Amygdala (tissue), 56 donors: ENCODE data around the gene ABCA4.
A peak's percentile ranks its signal among the peaks of the same experiment; 100 is the strongest.

ENCODE experiments used
- DNase-seq, 56 donors: peaks; one replicate each; lab custom pipeline; 2025; lab: John Stamatoyannopoulos, UW

ABCA4 gene

GRCh38 chr1:94032637-94033036 is 88.3 kb downstream of the ABCA4 start:
- DNase-seq, result no peak

GRCh38 chr1:94031591-94031990 is 89.4 kb downstream of the ABCA4 start:
- no peak for DNase-seq

- DNase-seq, result no peak
These were observed 89.8 kb downstream of the ABCA4 start for GRCh38 chr1:94031154-94031553.

GRCh38 chr1:94029130-94029993 is 91.6 kb downstream of the ABCA4 start:
- no peak for DNase-seq

GRCh38 chr1:94027721-94028515 is 93.0 kb downstream of the ABCA4 start:
- peak in 6 of 56 donors; percentile 1 to 37 (median 15) for DNase-seq

GRCh38 chr1:94026619-94027380 is 94.1 kb downstream of the ABCA4 start:
- DNase-seq, result no peak

GRCh38 chr1:94025383-94026340 is 95.3 kb downstream of the ABCA4 start:
- DNase-seq, result peak in 10 of 56 donors; percentile 2 to 64 (median 13)

GRCh38 chr1:94024104-94024792 is 96.7 kb downstream of the ABCA4 start:
- DNase-seq, result no peak

- no peak for DNase-seq
These were observed 98.3 kb downstream of the ABCA4 start for GRCh38 chr1:94022471-94023189.

- DNase-seq, result no peak
These were observed 100.0 kb downstream of the ABCA4 start for GRCh38 chr1:94020764-94021579.

- no peak for DNase-seq
These were observed 101.6 kb downstream of the ABCA4 start for GRCh38 chr1:94019327-94019726.

GRCh38 chr1:94017155-94017829 is 103.7 kb downstream of the ABCA4 start:
- DNase-seq, result no peak

- no peak for DNase-seq
These were observed 105.5 kb downstream of the ABCA4 start for GRCh38 chr1:94015489-94015817.

GRCh38 chr1:94014635-94015488 is 106.1 kb downstream of the ABCA4 start:
- DNase-seq, result no peak

- DNase-seq, result no peak
These were observed 106.9 kb downstream of the ABCA4 start for GRCh38 chr1:94014087-94014486.

GRCh38 chr1:94013367-94013878 is 107.5 kb downstream of the ABCA4 start:
- DNase-seq, result no peak
